ENCODE results near the gene MAGED2. TPM values are rescaled to one million over a fixed set of nuclear protein-coding genes. Genes with fewer than 3 reads are reported as not detected.

MAGED2 gene
- total RNA-seq, 6 experiments from 2014 or later, result 205 to 244 (median 226) TPM

DNA sequence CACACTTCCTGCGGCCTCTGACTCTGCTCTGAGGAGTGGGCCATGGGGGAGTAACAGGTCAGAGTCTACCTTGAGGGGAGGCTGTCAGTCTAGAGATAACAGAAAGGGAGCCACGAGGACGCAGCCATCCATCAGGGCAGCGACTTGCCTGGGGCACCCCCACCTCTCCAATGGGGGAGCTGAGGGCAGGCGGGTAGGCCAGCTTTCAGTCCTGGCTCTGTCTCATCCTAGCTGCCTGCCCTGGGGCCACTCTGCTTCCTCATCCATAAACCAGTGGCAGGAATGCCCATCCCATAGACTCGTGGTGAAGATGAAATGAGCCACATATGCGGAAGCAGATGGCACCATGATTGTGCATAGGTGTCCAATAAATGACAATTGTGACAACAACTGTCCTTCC, 13.2 kb downstream of the MAGED2 start:
- Mint-ChIP-seq H3K4me1 (ENCODE audit: low read depth) (peaks cover 13% of the 10 kb centered on the region), H3K9me3 (no peaks in the 10 kb centered on the region), H3K36me3 (ENCODE audit: low read depth) (peaks cover 8% of the 10 kb centered on the region), H3K4me3 (no peak overlapping the region), H3K27ac (no peak overlapping the region), H3K27me3 (ENCODE audit: insufficient read depth) (peaks cover 5% of the 10 kb centered on the region)
- TF ChIP-seq, protein P1, sequence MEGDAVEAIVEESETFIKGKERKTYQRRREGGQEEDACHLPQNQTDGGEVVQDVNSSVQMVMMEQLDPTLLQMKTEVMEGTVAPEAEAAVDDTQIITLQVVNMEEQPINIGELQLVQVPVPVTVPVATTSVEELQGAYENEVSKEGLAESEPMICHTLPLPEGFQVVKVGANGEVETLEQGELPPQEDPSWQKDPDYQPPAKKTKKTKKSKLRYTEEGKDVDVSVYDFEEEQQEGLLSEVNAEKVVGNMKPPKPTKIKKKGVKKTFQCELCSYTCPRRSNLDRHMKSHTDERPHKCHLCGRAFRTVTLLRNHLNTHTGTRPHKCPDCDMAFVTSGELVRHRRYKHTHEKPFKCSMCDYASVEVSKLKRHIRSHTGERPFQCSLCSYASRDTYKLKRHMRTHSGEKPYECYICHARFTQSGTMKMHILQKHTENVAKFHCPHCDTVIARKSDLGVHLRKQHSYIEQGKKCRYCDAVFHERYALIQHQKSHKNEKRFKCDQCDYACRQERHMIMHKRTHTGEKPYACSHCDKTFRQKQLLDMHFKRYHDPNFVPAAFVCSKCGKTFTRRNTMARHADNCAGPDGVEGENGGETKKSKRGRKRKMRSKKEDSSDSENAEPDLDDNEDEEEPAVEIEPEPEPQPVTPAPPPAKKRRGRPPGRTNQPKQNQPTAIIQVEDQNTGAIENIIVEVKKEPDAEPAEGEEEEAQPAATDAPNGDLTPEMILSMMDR (IDR thresholded peaks at IDR 0.05), result no peak
- no peak for DNase-seq

DNA sequence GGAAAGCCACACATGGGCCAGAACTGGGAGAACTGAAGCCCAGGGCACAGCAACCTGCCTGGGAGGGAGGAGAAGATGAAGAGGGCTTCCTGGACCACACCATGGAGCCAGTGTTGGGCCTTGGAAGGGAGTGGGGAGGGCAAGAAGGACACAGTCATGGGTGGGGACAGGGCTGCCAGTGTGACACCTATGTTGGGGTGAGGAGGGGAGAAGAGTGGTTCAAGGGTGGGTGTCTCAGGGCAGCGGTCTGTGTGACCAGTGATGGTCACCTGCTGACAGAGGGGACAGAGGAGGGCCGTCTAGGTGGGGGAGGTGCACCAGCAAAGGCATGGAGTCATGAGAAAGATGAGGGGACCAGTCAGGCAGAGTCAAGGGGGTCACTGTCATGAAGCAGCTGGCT, 13.8 kb downstream of the MAGED2 start:
- Mint-ChIP-seq H3K9me3 (no peaks in the 10 kb centered on the region), H3K36me3 (ENCODE audit: low read depth) (peaks cover 2% of the 10 kb centered on the region), H3K27ac (no peak overlapping the region), H3K4me1 (ENCODE audit: low read depth) (peaks cover 16% of the 10 kb centered on the region), H3K4me3 (no peak overlapping the region), H3K27me3 (ENCODE audit: insufficient read depth) (peaks cover 3% of the 10 kb centered on the region)
- DNase-seq, result no peak
- TF ChIP-seq, protein P1 (IDR thresholded peaks at IDR 0.05), result no peak

DNA sequence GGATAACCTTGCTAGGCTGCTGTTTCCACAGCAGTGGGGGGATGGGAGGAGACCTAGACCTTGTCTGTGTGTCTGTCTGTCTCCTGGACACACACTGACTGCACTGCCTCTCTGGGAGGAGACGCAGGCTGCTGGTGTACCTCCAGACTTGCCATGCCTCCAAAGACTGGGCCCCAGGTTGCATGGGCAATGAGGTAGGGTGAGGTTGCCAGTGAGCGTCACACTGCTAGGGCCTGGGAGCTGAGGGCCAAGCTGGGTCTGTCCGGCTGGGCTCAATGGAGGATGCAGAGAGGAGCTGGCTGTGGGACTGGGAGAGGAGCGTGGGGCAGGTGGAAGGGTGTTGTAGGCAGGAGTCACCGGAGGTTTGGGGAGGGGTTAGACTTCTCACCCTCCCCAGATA, 16.6 kb downstream of the MAGED2 start:
- Mint-ChIP-seq H3K36me3 (ENCODE audit: low read depth) (no peaks in the 10 kb centered on the region), H3K27me3 (ENCODE audit: insufficient read depth) (peaks cover 5% of the 10 kb centered on the region), H3K4me1 (ENCODE audit: low read depth) (peaks cover 16% of the 10 kb centered on the region), H3K9me3 (no peaks in the 10 kb centered on the region), H3K27ac (peak overlapping the region; percentile 45), H3K4me3 (no peak overlapping the region)
- TF ChIP-seq, protein P1 (IDR thresholded peaks at IDR 0.05), result no peak
- no peak for DNase-seq

DNA sequence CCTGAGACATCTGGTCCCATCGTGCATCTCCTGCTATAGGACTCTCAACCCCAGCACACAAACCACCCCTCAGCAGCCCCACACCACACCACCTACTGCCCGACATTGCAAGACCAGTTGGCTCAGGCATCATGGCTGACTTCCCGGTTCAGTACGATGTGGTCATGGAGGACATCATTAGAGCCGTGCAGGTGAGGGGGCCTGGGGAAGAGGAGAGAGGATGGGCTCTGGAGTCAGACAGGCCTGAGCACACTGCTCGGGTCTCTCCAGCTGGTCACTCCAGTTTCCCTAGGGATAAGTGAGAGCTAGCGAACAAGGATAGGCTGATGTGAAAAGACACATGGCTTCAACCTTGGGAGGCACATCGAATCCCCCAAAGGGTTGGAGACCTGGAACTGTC, 17.2 kb downstream of the MAGED2 start:
- no peak overlapping the region for H3K4me3 Mint-ChIP-seq
- H3K27me3 Mint-ChIP-seq (ENCODE audit: insufficient read depth), result peaks cover 5% of the 10 kb centered on the region
- no peak overlapping the region for H3K27ac Mint-ChIP-seq
- DNase-seq, result no peak
- no peaks in the 10 kb centered on the region for H3K9me3 Mint-ChIP-seq
- no peaks in the 10 kb centered on the region for H3K36me3 Mint-ChIP-seq (ENCODE audit: low read depth)
- TF ChIP-seq, protein P1 (IDR thresholded peaks at IDR 0.05), result no peak
- H3K4me1 Mint-ChIP-seq (ENCODE audit: low read depth), result peaks cover 16% of the 10 kb centered on the region

DNA sequence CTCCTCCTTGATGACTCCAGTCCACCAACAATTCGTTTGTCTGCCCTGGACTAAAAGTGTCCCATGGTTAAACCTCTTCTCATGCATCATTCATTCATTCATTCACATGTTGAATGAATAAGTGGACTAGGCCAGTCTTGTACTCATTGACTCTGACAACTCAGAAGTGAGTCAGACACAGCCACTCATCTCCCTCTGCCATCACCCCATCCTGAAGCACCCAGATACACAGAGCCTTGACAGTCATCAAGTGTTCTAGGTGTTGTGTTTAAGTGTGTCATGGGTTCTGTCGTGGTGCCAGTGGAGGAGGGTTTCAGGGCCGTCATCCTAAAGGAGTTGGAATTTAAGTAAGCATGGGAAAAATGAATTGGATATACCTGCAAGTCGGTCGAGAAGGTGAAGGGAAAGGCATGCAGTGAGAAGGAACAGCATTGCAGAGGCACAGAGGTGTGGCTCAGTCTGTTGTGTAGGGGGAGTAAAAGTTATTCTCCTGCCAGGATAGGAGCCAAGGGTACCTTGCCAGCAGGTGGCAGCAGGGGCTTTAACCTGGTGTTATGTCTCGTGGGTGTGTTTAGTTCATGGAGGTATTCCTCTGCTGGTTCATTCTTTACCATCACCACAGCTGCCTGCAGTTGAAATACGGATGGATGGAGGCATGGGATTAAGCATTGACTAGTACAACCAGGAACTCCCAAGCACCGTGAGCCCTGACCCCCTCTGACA, 18.3 kb downstream of the MAGED2 start:
- Mint-ChIP-seq H3K27ac (peak overlapping the region; percentile 4; the same call in 1 of the 2 replicates), H3K27me3 (ENCODE audit: insufficient read depth) (peaks cover 5% of the 10 kb centered on the region), H3K4me3 (no peak overlapping the region), H3K9me3 (no peaks in the 10 kb centered on the region), H3K36me3 (ENCODE audit: low read depth) (no peaks in the 10 kb centered on the region), H3K4me1 (ENCODE audit: low read depth) (peaks cover 16% of the 10 kb centered on the region)
- peak; percentile 13 for DNase-seq
- TF ChIP-seq, protein P1 (IDR thresholded peaks at IDR 0.05), result no peak; the same call in 1 of the 2 replicates
